Stimulated activated naive CD4-positive, alpha-beta T cell (primary cell): ENCODE data around the gene NPPB.
A peak's percentile ranks its signal among the peaks of the same experiment; 100 is the strongest.

ENCODE experiments used
- DNase-seq, 6 experiments: peaks; one replicate each; lab custom pipeline; 2025; lab: John Stamatoyannopoulos, UW

The NPPB gene

DNA sequence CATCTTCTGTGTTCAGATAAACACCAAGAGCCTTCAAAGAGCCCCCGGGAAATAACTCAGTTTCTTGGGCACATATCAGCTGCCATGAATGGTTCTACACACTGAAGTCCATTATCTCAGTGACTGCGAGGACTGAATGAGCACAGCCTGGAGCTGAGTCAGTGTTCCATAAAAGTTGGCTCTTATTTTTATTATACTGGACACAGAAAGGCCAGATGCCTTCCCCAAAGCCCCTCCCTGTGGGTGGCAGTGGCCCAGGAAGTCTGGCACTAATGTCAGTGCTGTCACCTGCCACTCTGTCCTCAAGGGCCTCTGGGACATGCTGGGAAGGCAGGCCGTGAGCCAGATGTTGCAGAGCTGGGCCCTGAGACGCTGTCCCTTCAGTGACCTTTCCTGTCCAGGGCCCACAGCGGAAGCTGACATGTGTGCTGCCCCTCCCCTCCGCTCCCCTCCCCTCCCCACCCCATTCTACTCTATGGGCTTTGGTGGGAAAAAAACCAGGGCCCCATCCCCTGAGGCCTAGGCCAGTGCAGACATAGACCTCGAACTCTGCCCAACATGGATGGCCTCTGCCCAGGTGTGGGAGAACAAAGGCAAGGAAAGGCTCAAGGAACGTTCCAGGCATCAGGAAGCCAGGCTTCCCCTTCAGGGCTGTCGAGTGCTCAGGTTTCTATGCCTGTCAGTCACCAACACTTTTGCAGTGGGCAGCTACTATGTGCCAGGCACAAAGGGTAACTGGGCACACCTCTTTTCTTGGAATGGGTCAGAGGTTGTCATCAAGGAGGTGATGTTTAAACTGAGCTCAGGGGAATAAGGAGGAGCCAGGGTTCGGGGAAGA, 22.4 kb upstream of the NPPB start:
- no peak for DNase-seq

DNA sequence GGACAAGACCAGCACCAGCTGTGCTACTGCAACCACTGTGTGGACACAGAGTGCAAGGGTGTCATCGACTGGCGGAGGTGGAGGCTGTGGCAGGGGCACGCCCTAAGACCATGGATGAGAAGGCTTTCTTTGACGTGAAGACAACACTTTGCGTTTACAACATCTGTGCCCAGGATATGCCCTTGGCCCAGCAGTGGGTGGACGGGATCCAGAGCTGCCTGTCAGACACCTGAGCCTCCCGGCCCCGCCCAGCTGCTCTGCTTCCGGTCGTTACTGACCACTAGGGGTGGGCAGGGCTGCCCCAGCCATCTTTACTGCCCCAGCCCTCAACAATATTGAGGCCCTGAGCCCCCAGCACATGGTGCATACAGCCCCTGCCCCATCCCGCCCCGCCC, 21.4 kb upstream of the NPPB start:
- no peak for DNase-seq

- no peak for DNase-seq
Measured at GRCh38 chr1:11879311-11880180, 20.8 kb upstream of the NPPB start.

DNA sequence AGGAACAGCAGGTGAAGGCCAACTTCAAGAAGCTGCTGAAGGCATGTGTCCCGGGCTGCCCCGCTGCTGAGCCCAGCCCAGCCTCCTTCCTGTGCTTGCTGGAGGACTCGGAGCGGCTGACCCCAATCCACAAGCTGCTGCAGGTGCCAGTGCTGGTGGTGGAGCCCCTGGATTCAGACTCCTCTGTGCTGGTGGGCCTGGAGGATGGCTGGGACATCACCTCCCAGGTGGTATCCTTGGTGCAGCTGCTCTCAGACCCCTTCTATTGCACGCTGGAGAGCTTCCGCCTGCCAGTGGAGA, 20.1 kb upstream of the NPPB start:
- no peak for DNase-seq

- DNase-seq: no peak
Measured at GRCh38 chr1:11878081-11878890, 19.5 kb upstream of the NPPB start.

GRCh38 chr1:11877074-11877473, 18.3 kb upstream of the NPPB start:
- DNase-seq: no peak

DNA sequence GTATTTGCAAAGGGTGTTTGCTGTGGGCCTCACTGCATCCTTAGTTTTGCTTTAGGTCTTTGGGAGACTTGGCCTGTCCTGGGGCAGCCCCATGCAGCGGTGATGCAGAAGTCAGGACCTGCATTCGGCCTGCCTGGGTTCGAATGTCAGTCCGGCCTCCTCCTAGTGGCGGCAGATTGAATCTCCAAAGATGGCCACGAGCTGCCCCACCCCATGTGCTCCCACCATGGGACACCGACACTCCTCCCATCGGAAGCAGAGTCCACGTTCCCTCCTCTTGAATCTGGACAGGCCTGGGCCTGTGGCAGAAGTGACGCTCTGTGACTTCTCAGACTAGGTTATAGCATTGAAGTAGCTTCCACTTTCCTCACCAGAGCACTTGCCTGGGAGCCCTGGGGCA, 16.3 kb upstream of the NPPB start:
- DNase-seq: no peak

- no peak for DNase-seq
Measured at GRCh38 chr1:11874624-11875023, 15.9 kb upstream of the NPPB start.

GRCh38 chr1:11874258-11874562, 15.5 kb upstream of the NPPB start:
- no peak for DNase-seq

DNA sequence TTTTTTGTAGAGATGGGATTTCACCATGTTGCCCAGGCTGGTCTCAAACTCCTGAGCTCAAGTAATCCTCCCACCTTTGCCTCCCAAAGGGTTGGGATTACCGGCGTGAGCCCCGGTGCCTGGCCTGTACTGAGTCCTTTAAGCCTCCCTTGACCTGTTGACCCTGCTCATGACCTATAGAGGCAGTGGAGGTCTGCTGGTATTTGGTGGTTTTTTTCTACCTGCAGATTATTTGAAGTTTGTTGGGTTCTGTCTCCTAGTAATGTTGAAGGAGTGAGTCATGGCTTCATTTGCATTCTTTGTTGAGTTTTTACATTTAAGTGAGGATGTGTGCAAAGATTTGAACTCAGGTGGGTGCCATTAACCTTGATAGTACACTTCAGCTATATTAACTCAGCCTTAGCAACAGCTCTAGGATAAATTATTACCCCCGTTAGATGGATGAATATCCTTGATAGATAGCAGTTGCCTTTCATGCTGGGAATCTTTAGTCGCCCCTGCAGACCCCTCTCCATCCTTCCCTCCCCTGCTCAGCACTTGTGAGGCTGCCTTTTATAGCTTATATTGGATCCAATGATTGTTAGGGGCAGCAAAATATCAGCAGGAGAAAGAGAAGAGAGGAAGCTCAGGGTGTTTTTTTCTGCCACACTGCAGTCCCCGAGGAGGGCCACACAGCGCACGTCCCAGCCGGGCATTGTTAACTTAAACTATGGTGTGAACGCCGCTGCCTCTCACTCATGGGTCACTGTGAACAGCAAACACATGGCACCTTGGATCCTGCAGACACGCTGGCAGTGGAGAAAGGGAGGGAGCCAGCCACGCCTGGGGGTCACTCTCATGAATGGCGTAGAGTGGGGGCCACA, 14.9 kb upstream of the NPPB start:
- DNase-seq: no peak

- no peak for DNase-seq
Measured at GRCh38 chr1:11872545-11872944, 13.8 kb upstream of the NPPB start.

GRCh38 chr1:11869650-11870207, 11.0 kb upstream of the NPPB start:
- no peak for DNase-seq

GRCh38 chr1:11869104-11869503, 10.4 kb upstream of the NPPB start:
- no peak for DNase-seq

GRCh38 chr1:11868331-11868980, 9.7 kb upstream of the NPPB start:
- DNase-seq: no peak

- DNase-seq: no peak
Measured at GRCh38 chr1:11862890-11863289, 4.1 kb upstream of the NPPB start.

GRCh38 chr1:11860587-11860986, 1.8 kb upstream of the NPPB start:
- no peak for DNase-seq

GRCh38 chr1:11860083-11860482, 1.3 kb upstream of the NPPB start:
- no peak for DNase-seq

- DNase-seq: peak; percentile 19 to 73 (median 52)
Measured at GRCh38 chr1:11858968-11859871, 475 bp upstream of the NPPB start.

DNA sequence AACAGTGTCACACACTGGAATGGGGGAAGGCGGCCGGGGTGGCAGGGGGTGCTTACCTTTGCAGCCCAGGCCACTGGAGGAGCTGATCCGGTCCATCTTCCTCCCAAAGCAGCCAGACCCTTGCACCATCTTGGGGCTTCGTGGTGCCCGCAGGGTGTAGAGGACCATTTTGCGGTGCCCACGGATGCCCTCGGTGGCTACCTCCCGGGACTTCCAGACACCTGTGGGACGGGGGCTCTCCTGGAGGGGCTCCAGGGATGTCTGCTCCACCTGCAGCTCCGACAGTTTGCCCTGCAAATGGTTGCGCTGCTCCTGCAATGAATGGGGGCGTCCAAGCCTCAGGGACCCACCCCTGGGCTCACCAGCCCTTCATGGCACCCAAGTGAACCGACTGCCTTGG, 587 bp downstream of the NPPB start:
- DNase-seq: no peak
